Left forelimb (tissue), 1 donor: ENCODE results near the gene HPS1.

Experiments
- DNase-seq: peaks from one replicate; pipeline ENCODE4 v3.0.0-alpha.2; 2018; ENCODE audit warnings: low spot score

The HPS1 gene

DNA sequence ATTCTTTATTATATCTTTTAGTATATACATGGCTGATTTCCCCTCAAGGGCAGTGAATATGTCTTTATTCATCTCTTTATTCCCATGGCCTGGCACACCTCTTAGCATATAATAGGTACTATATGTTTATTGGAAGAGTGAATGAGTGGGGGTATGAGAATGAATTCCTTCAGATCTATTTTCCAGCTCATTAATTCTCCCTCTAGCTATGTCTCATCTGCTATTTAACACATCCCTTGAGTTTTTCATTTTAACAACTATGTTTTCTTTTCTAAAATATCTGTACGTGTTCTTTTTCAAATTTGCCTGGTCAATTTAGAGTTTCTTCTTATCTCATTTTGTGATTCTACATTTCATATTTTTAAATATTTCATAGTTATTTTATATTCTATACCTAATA, 14.4 kb downstream of the HPS1 start:
- DNase-seq: no peak

DNA sequence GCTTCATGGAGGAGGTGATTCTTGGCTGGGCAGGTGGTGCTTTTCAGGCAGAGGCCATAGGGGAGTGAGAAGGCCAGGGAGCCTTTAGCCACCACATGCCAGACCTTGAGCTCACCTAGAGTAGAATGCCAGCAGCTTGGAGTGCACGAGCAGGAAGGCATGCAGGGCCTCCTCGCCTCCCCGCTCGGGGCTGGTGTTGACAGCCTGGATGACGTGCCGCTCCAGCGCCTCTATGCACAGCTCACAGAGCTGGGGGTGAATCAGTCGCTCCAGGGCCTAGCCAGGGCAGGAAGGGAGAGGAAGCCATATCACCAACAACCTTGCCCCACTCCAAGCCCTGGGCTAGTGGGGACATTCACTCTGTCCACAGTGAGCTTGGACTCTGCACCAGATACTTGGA, 15.7 kb downstream of the HPS1 start:
- no peak for DNase-seq

DNA sequence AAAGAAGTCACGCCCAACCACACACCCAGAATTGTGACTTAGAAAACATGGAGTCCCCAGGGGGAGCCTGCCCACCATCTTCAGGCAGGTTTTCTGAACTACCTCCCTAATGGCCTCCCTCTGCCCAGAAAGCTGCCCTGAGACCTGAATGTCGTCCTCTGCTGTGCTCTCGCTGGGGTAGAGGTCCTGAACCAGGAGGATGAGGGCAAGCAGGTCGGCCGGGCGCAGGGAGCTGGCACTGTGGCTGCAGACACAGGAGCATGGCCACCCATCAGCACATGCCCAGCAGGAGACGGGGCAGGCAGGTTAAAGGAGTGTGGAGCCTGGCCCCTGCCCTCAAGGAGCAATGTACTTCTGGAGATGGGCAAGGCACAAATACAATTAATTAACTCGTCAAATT, 16.3 kb downstream of the HPS1 start:
- DNase-seq: no peak

DNA sequence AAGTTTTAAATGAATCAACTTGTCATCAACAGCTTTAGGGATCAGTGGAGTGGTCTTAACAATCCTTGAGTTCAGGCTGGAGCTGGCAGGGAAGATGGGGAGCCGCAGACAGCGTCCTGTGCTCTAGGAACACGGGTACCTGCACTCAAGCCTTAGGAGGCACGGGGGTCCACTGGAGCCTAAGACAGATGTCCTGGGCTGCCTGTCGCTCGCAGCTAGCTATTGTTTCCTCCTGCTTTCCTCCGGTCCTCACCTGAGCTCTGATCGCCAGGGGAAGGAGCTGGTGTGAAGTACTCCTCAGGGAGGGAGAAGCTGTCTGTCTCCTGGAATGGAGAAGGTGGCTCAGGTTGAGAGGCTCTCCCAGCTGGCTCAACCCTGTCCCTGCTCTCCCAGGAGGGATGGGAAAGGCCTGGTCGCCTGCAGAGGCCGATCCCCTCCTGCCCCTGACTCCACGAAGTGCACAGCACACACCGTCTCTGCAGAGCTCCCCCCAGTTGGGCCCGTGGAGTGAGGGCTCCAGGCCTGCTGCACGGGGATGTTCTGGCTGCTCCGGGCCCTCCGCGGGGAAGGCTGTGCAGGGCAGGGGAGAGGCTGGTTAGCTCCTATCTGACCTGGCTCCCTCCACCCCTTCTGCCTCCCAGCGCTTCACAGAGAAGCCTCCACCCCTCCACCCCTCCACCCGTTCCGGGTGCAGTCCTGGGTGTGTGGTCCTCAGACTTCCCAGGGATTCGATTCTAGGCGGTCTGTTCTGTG, 17.2 kb downstream of the HPS1 start:
- no peak for DNase-seq

DNA sequence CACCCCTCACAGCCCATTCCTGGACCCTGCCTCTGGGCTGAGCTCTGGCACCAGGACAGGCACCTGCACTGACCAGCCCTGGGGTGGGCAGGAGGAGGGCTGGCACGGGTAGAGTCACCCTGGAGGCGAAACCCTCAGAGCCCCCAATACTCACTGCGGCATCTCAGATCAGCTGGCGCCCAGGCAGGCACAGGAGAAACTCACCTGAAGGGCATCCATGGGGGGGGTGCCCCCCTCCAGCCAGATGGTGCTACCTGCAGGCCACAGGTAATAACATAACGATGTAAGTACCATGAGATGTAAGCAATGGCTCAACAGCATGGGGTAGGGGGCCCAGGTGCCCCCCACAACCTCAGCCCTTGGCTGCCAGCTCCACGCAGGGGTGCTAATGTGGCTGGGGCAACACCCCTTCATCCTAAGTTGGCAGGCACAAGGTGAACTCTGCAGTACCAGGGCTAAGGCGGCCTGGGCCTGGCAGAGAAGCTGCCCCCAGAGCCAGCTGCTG, 19.7 kb downstream of the HPS1 start:
- no peak for DNase-seq

DNA sequence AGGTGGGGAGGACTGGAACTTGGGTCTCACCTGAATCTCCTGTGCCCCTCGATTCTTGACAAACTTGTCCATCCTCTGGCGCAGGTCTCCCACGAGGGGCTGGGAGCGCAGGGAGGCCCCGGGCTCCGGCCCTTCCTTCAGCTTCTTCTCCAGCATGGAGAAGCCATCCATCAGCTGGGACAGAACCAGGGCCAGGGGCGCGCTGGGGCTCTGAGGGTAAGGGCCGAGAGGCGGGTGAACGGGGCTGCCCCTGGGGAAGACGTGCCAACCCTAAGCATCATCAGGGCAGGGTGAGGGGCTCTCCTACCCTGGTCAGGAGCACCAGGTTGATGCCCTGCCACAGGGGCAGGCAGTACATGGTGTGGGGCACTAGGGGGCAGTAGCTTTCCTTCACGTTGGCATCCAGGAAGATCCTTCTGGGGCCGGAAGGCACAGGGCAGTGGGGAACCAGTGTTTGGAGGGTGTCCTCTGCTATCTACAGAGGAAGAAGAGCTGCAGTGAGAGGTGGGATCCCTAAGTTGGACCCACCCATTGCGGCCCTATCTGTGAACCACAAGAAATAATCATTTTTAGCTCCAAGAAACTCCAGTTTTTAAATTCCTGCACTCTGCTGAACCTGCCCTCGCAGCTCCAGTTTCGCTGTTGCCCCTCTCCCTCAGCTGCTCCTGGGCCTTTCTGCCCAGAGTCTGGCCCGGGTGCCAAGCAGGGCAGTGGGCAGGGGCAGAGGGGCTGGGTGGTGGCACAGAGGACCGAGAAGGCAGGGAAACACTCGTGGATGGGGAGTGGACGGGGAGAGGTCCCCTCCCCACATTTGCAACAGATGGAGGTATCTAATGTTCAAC, 21.0 kb downstream of the HPS1 start:
- DNase-seq: no peak

DNA sequence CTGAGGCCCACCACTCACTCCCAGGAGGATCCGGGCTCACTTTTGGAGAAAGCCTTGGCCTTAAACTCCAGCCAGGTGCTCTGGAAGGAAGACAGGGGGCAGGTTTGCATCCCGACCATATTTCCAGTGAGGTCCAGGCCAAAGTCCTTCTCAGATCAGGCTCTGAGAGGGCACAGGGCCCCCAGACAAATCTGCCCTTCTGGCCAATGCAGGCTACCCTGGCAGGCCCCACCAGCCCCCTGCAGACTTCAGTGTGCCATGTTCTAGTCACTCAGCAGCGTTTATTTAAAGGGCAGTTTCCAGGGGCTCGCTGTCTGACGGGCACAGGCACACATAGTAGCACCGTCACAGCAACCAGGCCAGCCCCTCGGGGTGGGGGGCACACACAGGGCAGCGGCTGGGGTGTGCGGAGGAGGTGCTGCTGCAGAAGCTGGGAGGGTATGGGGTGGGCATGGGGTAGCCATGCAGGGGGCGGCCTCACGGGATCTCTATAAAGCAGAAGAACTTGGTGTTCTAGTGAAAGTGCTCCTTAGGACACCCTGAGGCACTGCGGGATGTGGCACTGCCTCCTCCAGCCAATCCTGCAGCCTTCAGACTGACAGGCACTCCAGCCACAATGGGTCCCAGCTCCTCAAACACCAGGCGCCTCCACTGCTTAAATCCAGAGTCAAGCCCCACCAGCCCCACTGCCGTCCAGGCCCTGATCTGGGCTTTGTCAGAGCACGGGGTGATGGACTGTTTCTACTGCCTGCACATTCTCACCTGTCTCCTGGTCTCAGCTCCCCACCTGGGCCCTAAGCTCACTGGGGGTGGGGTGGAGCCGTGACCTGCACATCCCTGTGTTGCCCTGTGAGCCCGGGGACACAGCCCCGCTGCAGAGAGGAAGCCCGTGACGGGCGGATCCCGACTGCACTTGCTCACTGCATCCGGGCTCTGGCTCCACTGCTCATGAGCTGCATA, 22.2 kb downstream of the HPS1 start:
- no peak for DNase-seq

DNA sequence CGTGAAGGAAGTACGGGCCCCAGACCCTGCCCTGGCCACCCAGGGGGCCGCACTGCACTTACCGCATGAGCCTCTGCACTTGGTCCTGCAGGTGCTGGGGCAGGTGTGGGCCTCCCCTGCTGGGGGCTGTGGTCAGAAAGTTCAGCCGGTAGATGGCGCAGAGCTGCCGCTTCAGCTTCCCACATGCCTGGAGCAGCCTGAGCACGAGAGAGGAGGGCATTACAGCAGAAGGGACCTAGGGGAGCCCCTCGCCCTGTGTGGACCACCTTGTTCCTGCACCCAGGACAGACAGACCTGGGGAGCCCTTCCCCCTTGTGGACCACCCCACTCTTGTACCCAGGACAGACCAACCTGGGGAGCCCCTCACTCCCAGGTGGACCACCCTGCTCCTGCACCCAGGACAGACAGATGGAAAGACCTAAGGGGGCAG, 23.0 kb downstream of the HPS1 start:
- DNase-seq: no peak

DNA sequence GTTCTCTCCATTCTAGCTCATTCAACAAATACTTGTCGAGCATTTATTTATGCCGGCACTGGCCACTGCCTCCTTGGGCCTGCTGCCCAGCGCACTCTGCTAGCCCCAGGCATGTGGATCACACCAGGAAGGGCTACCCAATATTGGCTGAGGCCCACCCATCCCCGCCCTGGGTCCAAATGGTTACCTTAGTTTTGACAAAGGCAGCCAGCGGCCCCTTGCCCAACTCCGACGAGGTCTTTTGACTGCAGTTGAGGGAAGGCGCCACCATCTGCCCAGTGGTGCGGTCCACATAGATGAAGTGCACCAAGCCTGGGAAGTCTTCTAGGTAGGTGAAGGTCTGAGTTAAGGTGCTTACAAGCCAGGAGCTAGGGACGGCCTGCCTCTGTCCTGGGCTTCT, 24.6 kb downstream of the HPS1 start:
- DNase-seq: no peak

DNA sequence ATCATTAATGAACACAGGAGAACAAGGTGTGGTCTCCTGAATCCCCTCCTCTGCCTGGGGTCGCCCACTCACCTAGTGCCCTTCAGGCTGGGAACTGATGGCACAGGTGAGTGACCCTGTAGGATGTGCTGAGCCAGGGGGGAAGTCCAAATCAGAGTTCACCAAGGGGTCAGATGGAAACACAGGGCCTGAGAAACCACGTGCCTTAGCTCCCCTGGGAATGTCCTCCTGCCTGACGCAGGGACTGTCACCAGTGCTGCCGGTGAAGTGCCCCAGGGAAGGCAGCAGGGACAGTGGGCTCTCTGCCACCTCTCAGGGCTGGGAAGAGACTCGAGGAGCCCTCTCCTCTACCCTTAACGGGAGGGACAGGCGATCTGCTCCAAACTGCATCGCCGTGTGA, 25.9 kb downstream of the HPS1 start:
- DNase-seq: no peak

DNA sequence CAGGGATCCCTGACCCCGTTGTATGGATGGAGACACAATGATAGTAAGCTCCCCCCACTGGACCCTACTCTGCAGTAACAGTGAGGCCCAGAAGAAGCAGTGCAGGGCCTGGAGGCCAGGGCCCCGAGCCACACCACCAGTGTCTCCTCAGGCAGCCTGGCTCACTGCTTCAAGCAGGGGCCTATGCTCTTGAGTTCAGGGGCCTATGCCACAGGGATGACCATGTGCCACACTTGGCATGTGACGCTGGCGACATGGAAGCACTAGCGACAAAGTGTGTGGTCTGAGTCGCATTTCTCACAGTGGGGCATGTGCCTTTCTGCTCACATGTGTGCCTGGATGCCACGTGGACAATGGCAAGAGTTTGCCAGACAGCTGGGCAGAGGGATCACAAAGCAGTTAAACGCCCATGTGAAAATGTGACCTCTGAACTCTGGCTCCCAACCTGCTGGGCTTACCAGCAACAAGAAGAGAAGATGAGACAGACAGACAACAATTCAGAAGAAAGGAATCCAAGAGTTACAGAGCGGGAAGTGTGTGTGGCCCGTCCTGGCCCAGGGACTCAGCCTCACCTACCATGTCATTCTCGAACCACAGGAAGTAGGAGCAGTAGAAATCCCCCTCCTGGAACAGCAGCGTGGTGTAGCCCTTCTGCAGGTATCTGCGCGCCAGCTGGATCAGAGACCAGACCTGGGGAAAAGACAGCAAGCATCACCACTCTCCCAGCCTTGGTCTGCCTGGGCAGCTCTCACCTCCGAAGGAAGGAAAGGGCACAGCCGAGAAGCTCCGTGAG, 27.1 kb downstream of the HPS1 start:
- DNase-seq: no peak

DNA sequence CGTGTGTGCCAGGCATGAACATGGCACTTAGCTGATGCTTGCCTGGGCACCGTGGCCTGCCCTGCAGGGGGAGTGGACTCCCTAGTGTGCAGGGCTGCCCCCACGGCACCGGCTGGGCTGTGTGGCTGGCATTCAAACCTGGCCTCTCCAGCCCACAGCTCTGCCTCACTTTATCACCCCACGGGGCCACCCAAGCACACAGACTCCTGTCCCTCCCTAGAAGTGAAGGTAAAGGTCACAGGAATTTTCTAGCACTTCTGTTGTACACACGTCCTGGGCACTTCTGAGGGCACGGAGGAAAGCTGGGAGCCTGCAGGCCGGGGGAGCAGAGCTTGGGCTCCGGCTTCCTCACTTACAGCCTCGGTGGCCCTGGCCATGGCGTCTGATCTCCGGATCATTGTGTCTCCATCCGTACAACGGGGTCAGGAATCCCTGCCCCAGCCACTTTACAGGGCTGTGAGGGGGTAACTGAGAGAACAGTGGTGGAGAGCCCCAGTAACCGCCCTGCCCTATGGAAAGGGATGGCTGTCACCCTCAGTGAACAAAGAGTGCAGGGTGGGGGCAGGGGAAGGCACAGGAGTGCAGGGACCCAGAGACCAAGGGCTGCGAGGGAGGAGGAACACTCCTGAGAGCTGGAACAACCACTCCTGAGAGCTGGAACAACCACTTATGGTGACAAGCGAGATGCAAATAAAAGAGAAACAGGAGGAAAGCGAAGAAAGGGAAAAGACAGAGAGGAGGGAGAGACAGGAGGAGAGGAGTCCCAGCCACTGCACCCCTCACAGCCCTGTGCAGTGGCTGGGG, 27.9 kb downstream of the HPS1 start:
- no peak for DNase-seq

DNA sequence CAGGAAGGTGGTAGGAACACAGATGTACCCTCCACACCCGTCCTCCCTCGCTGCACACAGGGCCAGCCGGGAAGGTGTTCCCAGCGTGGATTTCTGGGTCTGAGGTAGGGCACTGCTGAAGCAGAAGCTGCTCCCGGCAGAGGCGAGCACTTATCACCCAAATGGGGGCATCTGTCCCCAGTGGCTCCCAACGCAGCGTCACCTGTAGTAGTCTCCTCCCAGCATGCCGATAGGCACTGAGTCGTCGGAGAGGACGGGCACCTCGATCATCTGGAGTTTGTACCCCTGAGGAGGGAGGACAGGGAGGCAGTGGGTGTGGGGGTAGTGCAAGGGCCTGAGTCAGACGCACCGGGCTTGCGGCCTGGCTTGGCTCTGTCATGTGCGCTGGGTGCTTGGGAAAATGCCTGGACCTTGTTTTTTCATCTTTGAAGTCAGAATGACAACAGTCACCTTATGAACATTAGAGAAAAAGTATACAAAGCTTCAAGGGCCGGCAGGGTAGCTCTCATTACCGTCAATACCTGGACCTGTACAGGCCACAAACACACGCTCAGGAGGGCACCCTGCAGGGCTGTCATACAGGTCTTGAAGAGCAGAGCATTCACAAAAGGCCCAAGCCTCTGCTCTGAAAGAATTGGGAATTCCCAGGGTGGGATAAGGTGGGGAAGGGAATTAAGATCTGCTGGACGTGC, 28.6 kb downstream of the HPS1 start:
- DNase-seq: no peak

DNA sequence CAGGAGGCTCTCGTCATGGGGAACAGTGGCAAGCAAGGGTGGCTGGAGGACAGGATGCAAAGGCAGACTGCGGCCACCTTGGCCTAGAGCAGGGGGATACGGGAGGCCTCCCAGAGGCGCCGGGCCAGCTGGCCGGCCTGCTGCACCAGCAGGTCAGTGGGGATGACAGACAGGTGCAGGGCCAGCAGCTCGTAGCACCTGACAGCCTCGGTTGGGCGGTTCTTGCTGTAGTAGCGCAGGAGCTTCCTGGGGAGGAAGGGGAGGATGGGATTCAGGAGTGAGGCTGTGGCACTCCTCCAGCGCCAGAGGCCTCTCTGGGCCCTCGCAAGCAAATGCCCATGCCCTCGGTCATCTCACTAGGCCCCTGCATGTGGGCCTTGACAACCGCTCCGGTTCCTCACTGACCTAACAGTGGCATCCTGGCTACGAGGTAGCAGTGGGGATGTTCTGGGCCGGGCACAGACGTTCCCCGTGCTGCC, 29.2 kb downstream of the HPS1 start:
- DNase-seq: no peak

DNA sequence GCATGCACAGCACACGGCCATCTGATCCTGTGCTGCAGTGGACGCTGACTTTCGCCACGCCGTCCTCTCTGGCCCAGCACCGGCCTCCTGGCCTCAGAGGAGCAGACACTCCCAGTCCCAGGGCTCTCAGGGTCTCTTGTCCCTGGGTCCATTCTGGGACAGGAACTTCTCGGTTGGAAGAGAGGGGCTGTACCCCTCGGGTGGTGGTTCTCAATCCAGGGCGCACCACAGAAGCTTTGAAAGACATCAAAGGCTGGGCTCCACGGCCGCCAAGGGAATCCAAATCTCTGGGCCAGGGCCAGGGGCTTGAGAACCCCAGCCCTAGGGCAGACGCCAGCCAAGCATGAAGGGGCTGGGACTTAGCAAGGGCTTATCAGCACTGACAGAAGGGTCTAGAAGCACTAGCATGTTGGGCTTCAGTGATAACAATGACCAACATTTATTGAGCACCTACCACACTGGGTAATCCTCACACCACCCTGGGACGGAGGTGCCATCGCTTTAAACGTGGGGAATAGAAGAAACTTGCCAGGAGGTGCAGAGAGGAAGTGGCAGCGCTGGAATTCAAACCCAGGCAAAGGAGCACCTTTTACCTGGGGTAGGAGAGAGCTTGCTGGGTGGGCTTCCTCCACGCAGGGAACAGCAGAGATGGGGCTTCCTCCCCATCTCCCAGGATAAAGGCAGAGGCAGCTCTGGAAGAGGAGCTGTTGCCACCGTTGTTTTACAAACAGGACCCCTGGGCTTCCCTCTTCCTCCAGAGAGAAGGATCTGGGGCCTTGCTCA, 29.9 kb downstream of the HPS1 start:
- DNase-seq: no peak

DNA sequence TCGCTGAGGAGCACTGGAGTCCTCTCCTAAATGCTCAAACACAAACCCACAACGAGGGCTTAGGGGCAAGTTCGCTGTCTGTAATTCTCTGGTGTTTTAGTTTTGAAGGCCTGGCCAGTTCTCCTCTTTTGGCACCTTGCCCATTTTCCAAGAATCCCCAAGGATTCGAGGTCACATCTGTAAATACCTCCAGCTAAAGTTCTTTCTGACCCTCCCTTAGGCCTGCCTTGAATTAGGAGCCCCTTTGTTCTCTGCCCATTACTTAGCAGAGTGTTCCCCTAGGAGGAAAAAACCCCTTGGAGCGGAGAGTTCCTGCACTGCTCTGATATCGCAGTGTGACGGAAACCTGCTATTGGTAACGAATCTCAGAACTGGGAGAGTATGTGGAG, 31.0 kb downstream of the HPS1 start:
- no peak for DNase-seq

DNA sequence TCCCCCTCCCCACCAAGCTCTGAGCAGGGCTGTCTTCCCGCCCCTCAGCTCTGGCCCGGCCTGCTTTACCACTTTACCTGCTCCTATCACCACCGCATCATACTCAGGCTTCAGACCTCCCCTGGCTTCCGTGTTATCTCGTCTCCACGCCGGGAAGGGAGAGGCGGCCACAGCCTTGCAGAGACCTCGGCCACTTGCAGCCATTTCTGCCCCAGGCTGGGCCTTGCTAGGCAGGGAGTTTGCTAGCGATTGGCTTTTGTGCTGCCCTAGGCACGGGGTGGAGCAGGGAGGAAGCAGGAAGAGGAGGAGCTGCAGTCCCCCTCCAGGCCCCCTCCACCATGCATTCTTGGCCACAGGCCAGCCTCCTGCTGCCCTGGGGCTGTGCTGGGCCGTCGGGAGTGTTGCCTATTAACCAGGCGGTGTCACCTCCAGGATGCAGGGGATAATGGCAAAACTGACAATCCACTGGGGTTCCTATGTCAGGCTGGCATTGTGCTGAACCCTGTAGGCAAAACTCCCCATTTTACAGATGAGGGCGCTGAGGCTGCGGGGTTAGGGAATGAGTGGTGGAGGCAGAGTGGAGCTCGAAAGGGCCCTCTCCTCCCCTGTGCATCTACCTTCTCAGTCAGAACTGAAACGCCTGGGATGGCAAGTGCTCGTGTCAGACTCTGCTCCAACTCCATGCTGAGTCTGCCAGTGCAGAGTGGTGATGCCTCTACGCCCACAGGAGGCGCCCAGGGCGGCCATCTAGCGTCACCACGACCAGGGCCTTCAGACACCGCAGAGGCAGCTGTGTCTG, 31.6 kb downstream of the HPS1 start, which contains the start of gene PYROXD2:
TSS of gene PYROXD2 (minus strand) at position 251 of the 799 bp plus-strand sequence. CDS start at position 204, 47 bp downstream.
- DNase-seq: peak; percentile 89

DNA sequence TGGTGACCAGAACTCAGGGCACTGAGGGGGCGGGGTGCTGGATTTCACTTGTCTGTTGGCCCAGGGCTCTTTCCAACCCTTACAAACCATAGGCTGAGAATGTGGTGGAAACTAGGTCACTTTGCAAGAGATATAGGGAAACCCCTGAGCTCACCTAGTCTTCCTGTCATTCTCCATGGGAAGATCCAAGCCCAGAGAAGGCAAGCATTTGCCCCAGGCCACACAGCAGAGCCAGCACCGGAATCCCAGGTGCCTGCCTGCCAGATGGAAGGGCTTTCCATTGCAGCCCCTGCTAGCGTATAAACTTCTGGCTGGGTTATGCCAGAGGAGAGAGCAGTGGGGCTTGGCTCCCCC, 32.2 kb downstream of the HPS1 start:
- DNase-seq: no peak
